Left cardiac atrium (tissue), 4 donors: Measurements from ENCODE around the gene TP53I11. TPM values are rescaled to one million over a fixed set of nuclear protein-coding genes. Genes with fewer than 3 reads are reported as not detected.
A peak's percentile ranks its signal among the peaks of the same experiment; 100 is the strongest.

Source experiments
- ATAC-seq, 2 donors: fragments of 200-7000 bp; cut with Tn5 transposase; one replicate each; pipeline ENCODE4 v1.9.1; 2020; ENCODE audit warnings: mild to moderate bottlenecking in 2 of 2, moderate library complexity in 2 of 2
- DNase-seq: peaks from one replicate; pipeline ENCODE4 v3.0.0-alpha.2; 2020
- intact Hi-C, 2 donors: fragments of 100-400 bp; cut with DNase I; formaldehyde crosslinking; loops; one replicate each; pipeline versions ENCODE4 v1.14.1 to v1.15.1; 2022 to 2023
- total RNA-seq, 2 donors: library from RNA; stranded (reverse); fragmentation: NEBNext Ultra II Directional; extraction: Animal tissue kit (Norgen Biotek cat#: 25700); gene quantifications; one replicate each; pipeline ENCODE4 v1.2.1, GENCODE V29; 2021
- donor health status: DM: no; HTN: yes; CAD: no.
- donor health status: DM: no; HTN: yes; CAD: no; lungs with severe emphysema.
- donor health status: DM: yes; HTN: yes; CAD: no.
- donor health status: Dilated cardiomyopathy.

Gene TP53I11
- total RNA-seq, 2 donors from 2014 or later: 96.4 to 115 TPM

GRCh38 chr11:44944181-44944852 lies 6.4 kb downstream of the TP53I11 start:
- ATAC-seq (no peak), DNase-seq (no peak)
- intact Hi-C loops: no loop called here

GRCh38 chr11:44943696-44944095 lies 7.0 kb downstream of the TP53I11 start:
- intact Hi-C loops: no loop called here
- ATAC-seq (no peak), DNase-seq (no peak)

- DNase-seq: no peak
These were observed 7.6 kb downstream of the TP53I11 start for GRCh38 chr11:44943118-44943517.

GRCh38 chr11:44942029-44942955 lies 8.4 kb downstream of the TP53I11 start:
- DNase-seq (no peak), ATAC-seq (no peak)
- intact Hi-C loops: no loop called here

More at GRCh38 chr11:44943118-44943517, 7.6 kb downstream of the TP53I11 start:
- ATAC-seq: no peak
- intact Hi-C loops: no loop called here

GRCh38 chr11:44941259-44942021 lies 9.2 kb downstream of the TP53I11 start:
- ATAC-seq: peak in 1 of 2 donors; percentile 42
- intact Hi-C loops: no loop called here
- no peak for DNase-seq

DNA sequence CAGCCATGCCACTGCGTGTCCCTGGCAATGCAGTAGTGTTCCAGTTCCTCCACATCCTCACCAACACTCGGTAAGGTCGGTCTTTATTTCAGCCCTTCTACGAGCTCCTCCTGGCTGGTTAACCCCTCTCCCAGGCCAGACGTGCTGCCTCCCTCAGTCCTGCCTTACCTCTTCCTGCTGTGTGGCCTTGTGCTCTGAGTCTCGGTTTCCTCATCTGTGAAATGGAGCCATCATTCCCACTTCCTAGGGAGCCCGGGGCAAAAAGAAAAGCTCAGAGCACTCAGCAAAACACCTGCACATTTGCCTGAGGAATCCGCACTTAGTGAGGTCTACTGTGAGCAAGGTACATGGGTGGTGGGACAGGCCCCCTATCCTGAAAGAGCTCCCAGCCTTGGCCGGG lies 9.8 kb downstream of the TP53I11 start:
- intact Hi-C loops: no loop called here
- ATAC-seq: no peak
- DNase-seq: no peak

DNA sequence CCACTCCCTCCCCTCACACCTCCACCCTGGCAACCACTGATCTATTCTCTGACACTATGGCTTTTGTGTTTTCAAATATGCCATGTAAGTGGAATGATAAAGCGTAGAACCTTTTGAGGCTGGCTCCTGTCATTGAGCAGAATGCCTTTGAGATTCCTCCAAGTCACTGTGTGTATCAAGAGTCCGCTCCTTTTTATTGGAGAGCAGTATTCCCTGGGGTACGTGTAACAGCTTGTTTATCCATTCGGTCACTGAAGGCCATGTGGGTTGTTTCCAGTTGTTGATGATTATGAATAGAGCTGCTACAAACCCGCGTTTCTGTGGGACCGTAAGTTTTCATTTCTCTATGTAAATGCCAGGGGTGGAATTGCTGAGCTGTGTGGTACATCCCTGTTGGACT lies 10.3 kb downstream of the TP53I11 start:
- DNase-seq (no peak), ATAC-seq (no peak)
- intact Hi-C loops: no loop called here

GRCh38 chr11:44939673-44940395 lies 10.8 kb downstream of the TP53I11 start:
- intact Hi-C loops: loop anchor here in 1 of 2 donors (10.0 kb wide), 1 partner anchor 385 kb away; no protein-coding TSS in a partner anchor
- peak; percentile 71 for DNase-seq
- peak; percentile 28 to 43 for ATAC-seq

DNA sequence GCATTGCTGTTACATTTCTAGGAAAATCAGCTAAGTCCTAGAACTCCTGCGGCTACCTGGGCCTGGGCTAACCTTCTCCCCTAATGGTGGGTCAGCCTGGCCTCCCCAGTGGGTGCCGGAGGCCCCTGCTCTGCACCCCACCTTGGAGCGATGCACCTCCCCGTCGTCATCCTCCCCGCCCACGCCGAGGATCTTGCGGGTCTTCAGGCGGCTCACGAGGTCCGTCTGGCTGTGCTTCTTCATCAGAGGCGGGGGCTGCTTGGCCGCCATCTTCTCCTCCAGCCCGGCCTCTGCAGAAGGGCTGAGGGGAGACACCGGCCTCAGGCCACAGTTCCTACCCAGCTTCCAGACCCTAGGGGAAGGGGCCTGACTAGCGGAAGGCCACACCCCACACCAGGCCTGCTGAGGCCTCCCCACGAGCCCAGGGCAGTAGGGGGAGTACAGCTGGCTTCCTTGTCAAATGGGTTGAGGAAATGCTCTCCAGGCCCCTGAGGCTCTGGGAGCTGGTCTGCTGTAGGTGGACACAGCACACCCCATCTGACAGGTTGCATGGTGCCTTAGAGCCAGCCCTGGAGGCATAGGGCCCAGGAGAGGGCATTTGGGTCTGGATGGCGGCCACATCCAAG lies 12.5 kb downstream of the TP53I11 start:
- DNase-seq (no peak), ATAC-seq (no peak)
- intact Hi-C loops: loop anchor here in 1 of 2 donors (10.0 kb wide), 1 partner anchor 387 kb away; no protein-coding TSS in a partner anchor

GRCh38 chr11:44936951-44937543 lies 13.6 kb downstream of the TP53I11 start:
- intact Hi-C loops: loop anchor here (2.0 to 10.0 kb wide), 3 partner anchors 166 to 388 kb away; no protein-coding TSS in a partner anchor
- DNase-seq: no peak
- no peak for ATAC-seq

GRCh38 chr11:44936525-44936924 lies 14.2 kb downstream of the TP53I11 start:
- DNase-seq (peak; percentile 84), ATAC-seq (peak; percentile 42 to 50)
- intact Hi-C loops: loop anchor here (2.0 to 10.0 kb wide), 3 partner anchors 166 to 388 kb away; no protein-coding TSS in a partner anchor

DNA sequence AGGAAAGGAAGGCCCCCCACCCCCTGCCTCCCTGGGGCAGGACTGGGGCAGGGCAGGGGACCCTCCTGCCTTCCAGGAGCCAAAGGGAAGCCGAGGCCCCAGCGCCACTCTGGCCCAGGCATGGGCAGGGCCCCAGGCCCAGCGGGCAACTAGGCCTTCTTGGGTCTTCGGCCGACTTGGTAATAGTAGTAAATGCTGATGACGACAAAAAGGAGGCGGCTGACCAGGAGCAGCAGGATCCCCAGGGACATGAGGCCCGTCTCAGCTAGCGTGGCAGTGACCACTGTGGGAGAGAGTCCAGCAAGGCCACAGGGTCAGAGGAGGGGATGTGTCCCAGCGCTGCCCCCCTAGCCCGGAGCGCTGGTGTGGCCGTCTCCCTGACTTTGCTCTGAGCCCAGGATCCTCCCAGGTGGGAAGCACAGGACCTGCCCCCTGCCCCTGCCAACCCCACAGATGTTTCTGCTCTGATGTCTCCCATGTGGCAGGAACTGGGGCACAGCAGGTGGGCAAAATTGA lies 15.9 kb downstream of the TP53I11 start:
- intact Hi-C loops: loop anchor here in 1 of 2 donors (10.0 kb wide), 1 partner anchor 390 kb away; no protein-coding TSS in a partner anchor
- ATAC-seq (no peak), DNase-seq (no peak)

DNA sequence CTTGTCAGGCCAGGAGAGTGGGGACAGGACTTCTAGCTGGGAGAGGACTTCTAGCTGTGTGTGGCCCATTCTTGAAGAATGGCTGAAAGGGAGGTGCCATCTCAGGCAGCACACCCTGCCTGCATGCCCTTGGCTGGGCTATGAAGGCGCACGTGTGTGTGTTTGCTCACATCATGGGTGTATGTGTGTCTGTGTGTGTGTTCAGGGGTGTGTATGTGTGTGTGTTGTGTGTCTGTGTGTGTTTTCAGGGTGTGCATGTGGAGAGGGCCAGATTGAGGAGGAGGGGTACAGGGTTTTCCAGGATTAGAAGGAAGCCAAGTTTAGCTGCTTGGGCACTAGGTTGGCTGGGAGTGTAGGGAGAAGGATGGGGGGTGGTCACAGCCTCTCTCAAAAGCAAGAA lies 16.6 kb downstream of the TP53I11 start:
- intact Hi-C loops: loop anchor here in 1 of 2 donors (10.0 kb wide), 1 partner anchor 391 kb away; no protein-coding TSS in a partner anchor
- ATAC-seq (no peak), DNase-seq (no peak)

GRCh38 chr11:44931466-44931865 lies 19.2 kb downstream of the TP53I11 start:
- DNase-seq: no peak
- no peak for ATAC-seq
- intact Hi-C loops: loop anchor here in 1 of 2 donors (10.0 kb wide), 1 partner anchor 393 kb away; no protein-coding TSS in a partner anchor

DNA sequence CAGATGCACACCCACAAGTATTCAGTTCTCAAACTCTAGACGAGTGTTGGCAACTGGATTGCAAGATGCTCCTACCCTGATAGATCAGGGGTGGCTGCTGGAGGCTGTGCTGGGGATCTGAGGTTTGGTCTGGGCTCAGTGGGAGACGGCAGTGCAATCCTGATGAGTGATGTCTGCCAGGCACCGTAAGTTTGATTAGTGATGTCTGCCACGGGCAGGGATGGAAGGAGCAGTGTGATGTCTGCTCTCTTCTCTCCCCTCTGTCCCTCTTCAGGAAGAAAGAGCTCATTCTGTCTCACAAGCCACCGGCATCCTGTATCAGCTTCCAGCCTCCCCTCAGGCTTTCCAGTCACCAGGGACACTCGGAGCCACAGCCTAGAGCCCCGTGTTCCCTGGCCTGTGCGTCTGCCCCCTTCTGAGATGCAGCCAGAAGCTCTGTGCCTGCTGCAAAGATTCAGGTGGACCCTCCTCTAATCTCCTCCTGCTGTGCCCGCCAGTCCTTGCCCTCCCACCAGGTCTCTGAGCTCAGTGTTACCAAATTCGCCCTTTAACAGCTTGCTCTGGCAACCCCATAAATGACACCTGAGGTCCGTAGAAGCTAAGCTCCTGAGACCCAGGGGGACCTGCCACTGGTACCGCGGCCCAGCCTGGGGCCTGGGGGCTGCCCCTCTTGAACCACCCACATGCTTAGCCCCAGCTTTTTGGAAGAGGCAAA lies 19.9 kb downstream of the TP53I11 start:
- ATAC-seq (no peak), DNase-seq (no peak)
- intact Hi-C loops: loop anchor here in 1 of 2 donors (10.0 kb wide), 1 partner anchor 394 kb away; no protein-coding TSS in a partner anchor

DNA sequence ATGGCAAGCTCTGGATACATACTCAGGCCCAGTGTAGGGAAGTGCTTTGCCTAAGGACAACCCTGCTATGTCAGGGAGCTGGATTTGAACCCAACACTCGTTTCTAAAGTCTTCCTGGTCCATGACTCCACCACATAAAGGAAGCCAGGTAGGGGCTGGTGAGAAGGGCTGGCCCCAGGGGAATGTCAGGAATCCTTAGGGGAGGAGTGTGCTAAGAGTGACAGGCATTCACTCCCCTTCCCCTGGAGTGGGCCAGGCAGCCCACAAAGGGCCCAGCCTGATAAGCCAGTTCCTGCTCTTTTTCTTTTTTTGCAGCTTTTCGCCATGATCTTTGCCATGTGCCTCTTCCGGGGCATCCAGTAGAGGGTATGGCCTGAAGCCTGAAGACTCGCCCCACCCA lies 21.9 kb downstream of the TP53I11 start:
- DNase-seq (no peak), ATAC-seq (no peak)
- intact Hi-C loops: no loop called here

DNA sequence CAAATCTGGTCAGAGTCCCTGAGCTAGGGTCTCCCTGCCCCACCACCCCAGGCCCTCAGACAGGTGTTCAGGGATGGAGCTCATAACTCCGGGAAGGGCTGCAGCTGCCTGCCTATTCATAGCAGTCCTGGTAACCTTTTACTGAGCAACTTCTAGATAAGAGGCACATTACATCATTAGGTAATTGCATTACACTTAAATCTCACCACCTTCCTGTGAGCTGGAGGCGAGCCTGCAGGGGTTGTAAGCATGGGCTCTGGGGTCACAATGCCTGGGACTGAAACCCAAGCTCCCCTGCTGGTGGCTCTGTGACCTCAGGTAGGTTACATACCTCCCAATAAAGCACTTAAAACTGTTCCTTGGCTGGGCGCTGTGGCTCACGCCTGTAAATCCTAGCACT lies 22.5 kb downstream of the TP53I11 start:
- DNase-seq (no peak), ATAC-seq (no peak)
- intact Hi-C loops: no loop called here
